Measurements from ENCODE around the gene BTBD9.
A peak's percentile ranks its signal among the peaks of the same experiment; 100 is the strongest.
"Not testable (repeated sequence)": the region's sequence is repeated elsewhere in the genome, so short reads cannot be mapped to it uniquely, and the experiment has no call there.

The BTBD9 gene

DNA sequence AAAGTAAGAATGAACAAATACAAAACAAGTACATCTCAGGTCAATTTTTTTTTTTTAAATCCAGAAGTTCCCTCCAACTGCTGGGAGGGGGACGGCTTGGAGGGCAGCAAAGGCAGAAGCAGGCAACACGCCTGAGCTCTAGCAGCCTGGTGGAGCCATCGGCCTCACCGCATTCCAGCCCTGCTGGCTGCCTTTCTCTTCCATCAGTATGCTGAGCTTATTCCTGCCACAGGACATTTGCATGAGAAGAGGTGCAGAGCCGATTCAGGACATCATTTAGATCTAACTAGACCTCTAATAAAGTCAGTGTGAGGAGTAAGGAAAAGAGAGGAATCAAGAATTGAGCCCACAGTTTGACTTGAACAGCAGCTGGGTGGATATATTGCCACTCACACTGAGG is 501.4 kb downstream of the BTBD9 start:
- Histone ChIP-seq H3K4me3 (ENCODE audit: low read length) (no peak overlapping the region), H3K9ac (ENCODE audit: low read length) (no peak overlapping the region), H3K4me1 (ENCODE audit: control insufficient read depth, low read depth, low read length) (peaks cover 24% of the 10 kb centered on the region)

DNA sequence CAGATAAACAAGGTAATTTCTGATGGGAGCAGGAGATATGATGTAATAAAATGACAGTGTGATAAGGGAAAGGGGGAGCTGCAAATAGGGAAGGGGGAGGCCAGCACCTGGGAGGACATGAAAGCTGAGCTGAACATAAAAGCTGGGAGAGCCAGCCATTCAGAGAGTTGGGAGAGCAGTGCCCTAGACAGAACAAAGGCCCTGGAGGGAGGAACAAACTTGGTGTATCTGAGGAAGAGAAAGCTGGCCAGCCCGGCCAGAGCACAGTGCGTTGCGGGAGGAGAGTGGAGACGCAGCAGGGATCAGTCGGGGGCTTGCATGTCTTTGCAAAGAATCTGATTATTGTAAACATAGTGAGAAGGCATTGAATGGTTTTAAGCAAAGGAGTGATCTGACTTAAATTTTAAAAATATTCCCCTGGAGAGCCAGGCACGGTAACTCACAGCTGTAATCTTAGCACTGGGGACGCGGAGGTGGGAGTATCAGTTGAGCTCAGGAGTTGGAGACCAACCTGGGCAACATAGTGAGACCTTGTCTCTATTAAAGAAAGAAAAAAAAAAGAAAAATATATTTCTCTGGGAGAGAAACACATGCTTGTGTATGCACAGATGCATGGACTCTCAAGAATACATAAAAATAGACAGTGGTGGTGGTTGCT is 502.0 kb downstream of the BTBD9 start:
- Histone ChIP-seq H3K9me3 (ENCODE audit: control insufficient read depth, low read depth, low read length) (no peaks in the 10 kb centered on the region), H3K36me3 (ENCODE audit: control insufficient read depth, low read depth, low read length) (no peaks in the 10 kb centered on the region), H3K9ac (ENCODE audit: low read length) (peak overlapping the region; percentile 26), H3K27me3 (ENCODE audit: control insufficient read depth, insufficient read depth, low read length) (no peaks in the 10 kb centered on the region), H3K4me1 (ENCODE audit: control insufficient read depth, low read depth, low read length) (peaks cover 24% of the 10 kb centered on the region), H3K27ac (ENCODE audit: low read length) (no peak overlapping the region), H3K4me3 (ENCODE audit: low read length) (peak overlapping the region; percentile 18)

More for the DNA sequence above, 501.4 kb downstream of the BTBD9 start:
- H3K27me3 ChIP-seq (ENCODE audit: control insufficient read depth, insufficient read depth, low read length) = no peaks in the 10 kb centered on the region
- H3K27ac ChIP-seq (ENCODE audit: low read length) = no peak overlapping the region
- no peaks in the 10 kb centered on the region for H3K9me3 ChIP-seq (ENCODE audit: control insufficient read depth, low read depth, low read length)
- no peaks in the 10 kb centered on the region for H3K36me3 ChIP-seq (ENCODE audit: control insufficient read depth, low read depth, low read length)

DNA sequence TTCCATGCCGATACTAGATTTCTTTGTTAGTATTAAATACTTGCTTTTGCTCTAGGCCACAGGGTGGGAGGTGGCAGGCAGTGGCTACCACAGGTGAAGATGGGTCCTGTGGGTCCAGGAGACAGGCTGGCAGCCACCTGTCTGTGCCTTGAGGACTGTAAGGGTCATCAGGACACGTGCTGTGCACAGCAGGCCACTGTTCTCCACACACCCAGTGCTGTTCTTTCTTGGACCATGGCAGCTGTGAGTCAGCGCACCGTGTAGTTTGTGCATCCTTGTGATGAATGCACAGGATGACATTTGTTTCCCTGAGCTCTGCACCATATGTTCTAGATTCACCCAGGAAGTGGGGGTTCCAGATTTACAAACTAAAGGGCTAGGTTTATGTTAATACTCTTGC is 503.2 kb downstream of the BTBD9 start:
- H3K9ac ChIP-seq (ENCODE audit: low read length) = no peak overlapping the region
- no peak overlapping the region for H3K4me3 ChIP-seq (ENCODE audit: low read length)
- no peaks in the 10 kb centered on the region for H3K27me3 ChIP-seq (ENCODE audit: control insufficient read depth, insufficient read depth, low read length)
- H3K27ac ChIP-seq (ENCODE audit: low read length) = no peak overlapping the region
- H3K36me3 ChIP-seq (ENCODE audit: control insufficient read depth, low read depth, low read length) = no peaks in the 10 kb centered on the region
- H3K9me3 ChIP-seq (ENCODE audit: control insufficient read depth, low read depth, low read length) = no peaks in the 10 kb centered on the region
- H3K4me1 ChIP-seq (ENCODE audit: control insufficient read depth, low read depth, low read length) = peaks cover 24% of the 10 kb centered on the region

DNA sequence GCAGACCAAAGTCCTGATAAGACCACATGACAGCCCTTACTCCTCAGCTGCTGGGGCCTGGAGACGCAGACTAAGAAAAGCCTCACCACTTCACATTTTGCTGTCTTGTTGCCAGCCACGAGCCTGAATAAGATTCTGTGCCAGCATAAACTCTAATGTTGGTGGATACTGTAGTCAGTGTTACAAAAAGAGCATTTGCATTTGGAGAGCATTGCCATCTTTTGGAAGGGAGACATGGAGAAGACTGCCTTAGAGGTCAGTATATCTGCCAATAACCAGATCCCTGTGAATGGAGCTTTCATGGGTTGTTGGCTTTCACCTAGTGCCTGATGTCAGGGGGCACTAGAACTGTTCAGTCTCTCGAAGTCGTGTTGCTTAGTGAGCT is 505.0 kb downstream of the BTBD9 start:
- Histone ChIP-seq H3K4me1 (ENCODE audit: control insufficient read depth, low read depth, low read length) (peaks cover 24% of the 10 kb centered on the region), H3K9me3 (ENCODE audit: control insufficient read depth, low read depth, low read length) (no peaks in the 10 kb centered on the region), H3K4me3 (ENCODE audit: low read length) (no peak overlapping the region), H3K9ac (ENCODE audit: low read length) (no peak overlapping the region), H3K36me3 (ENCODE audit: control insufficient read depth, low read depth, low read length) (no peaks in the 10 kb centered on the region), H3K27ac (ENCODE audit: low read length) (no peak overlapping the region), H3K27me3 (ENCODE audit: control insufficient read depth, insufficient read depth, low read length) (no peaks in the 10 kb centered on the region)

DNA sequence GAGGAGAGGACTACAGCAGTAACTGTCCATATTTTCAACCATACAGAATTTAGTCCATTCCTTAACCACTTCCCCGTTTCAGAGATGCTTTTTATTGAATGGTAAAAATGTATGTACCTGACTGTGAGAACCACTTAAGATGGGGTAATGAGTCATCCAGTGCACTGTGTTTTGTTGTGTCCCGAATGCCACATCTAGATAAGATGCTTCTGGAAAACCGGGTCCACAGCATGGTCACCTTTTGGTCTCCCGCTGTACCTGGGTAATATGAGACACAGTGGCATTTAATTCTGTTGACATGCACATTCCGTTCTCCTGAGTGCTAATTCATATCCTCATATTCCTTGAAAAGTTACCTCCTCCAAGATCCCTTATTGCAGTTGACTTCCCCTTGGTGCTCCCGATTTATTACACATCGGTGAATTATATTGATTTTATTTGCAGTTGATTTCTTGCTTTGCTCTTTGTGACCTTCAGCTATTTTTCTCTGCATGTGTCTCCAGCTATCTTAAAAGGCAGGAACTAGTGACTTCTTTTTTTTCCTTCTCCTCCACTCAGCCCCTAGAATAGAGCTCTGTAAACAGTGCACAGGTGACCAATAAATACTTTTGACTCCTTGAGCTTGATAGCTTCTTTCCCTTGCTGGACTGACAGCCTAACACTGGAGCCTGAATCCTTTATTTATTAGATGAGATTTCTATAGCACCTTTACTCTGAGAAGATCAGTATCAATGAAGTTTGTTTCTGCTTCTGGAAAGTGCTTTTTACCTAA is 505.6 kb downstream of the BTBD9 start:
- no peak overlapping the region for H3K9ac ChIP-seq (ENCODE audit: low read length)
- no peak overlapping the region for H3K4me3 ChIP-seq (ENCODE audit: low read length)
- H3K9me3 ChIP-seq (ENCODE audit: control insufficient read depth, low read depth, low read length) = no peaks in the 10 kb centered on the region
- H3K27me3 ChIP-seq (ENCODE audit: control insufficient read depth, insufficient read depth, low read length) = no peaks in the 10 kb centered on the region
- H3K4me1 ChIP-seq (ENCODE audit: control insufficient read depth, low read depth, low read length) = peaks cover 22% of the 10 kb centered on the region
- no peaks in the 10 kb centered on the region for H3K36me3 ChIP-seq (ENCODE audit: control insufficient read depth, low read depth, low read length)
- no peak overlapping the region for H3K27ac ChIP-seq (ENCODE audit: low read length)

DNA sequence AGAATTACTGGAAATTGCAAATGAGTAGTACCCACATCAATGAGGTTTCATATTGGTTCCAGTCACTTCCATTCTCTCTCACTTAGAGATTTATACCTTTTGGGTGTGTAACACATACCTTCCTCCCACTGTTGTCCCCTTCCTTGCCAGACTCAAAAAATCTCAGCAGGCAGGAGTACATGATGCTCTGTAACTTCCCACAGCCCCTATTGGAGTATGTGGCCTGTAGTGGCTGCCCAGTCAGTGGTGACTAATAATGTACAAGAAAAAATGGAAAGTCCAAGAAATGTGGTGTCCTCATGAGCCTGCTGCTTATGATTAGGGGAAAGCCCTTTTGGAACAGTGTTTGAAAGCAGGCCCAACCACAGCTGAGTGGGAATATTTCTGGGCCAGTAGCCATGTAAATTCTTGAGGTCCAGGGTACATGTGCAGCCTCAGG is 508.2 kb downstream of the BTBD9 start:
- Histone ChIP-seq H3K9ac (ENCODE audit: low read length) (no peak overlapping the region), H3K9me3 (ENCODE audit: control insufficient read depth, low read depth, low read length) (no peaks in the 10 kb centered on the region), H3K27ac (ENCODE audit: low read length) (no peak overlapping the region), H3K4me3 (ENCODE audit: low read length) (no peak overlapping the region), H3K27me3 (ENCODE audit: control insufficient read depth, insufficient read depth, low read length) (no peaks in the 10 kb centered on the region), H3K36me3 (ENCODE audit: control insufficient read depth, low read depth, low read length) (no peaks in the 10 kb centered on the region), H3K4me1 (ENCODE audit: control insufficient read depth, low read depth, low read length) (no peaks in the 10 kb centered on the region)

DNA sequence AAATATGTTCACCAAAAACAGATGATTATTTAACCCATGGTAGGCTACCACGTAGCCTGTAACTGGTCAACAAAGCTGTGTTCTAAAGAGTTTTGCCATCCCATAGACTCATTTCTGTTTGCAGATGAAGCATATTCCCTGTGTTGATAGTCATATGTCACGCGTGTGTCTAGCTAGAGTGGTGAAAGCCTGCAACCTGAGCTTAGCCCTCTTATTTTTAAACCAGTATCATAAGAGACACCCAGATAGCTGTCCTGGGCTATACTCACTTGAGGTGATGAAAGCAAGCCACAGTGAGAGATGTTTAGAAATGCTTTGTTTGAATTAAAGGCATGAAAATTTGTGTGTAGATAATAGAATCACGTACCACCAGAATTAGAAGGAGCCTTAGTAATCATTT is 512.4 kb downstream of the BTBD9 start:
- Histone ChIP-seq H3K9me3 (ENCODE audit: control insufficient read depth, low read depth, low read length) (no peaks in the 10 kb centered on the region), H3K27ac (ENCODE audit: low read length) (no peak overlapping the region), H3K36me3 (ENCODE audit: control insufficient read depth, low read depth, low read length) (no peaks in the 10 kb centered on the region), H3K9ac (ENCODE audit: low read length) (no peak overlapping the region), H3K27me3 (ENCODE audit: control insufficient read depth, insufficient read depth, low read length) (no peaks in the 10 kb centered on the region), H3K4me3 (ENCODE audit: low read length) (no peak overlapping the region), H3K4me1 (ENCODE audit: control insufficient read depth, low read depth, low read length) (no peaks in the 10 kb centered on the region)

DNA sequence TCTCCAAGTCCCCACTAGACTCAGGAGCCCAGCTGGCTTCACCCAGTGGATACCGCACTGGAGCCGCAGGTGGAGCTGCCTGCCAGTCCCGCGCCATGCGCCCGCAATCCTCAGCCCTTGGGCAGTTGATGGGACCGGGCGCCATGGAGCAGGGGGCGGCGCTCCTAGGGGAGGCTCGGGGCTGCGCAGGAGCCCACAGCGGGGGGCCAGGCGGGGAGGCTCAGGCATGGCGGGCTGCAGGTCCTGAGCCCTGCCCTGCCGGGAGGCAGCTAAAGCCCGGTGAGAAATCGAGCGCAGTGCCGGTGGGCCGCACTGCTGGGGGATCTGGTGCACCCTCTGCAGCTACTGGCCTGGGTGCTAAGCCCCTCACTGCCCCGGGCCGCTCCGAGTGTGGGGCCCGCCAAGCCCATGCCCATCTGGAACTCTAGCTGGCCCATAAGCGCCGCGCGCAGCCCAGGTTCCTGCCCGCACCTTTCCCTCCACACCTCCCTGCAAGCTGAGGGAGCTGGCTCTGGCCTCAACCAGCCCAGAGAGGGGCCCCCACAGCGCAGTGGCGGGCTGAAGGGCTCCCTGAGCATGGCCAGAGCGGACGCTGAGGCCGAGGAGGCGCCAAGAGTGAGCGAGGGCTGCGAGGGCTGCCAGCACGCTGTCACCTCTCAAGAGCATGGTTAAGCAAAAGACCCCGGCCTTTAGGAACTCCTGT is 515.4 kb downstream of the BTBD9 start:
- H3K9ac ChIP-seq (ENCODE audit: low read length); H3K4me3 ChIP-seq (ENCODE audit: low read length); H3K27me3 ChIP-seq (ENCODE audit: control insufficient read depth, insufficient read depth, low read length); H3K9me3 ChIP-seq (ENCODE audit: control insufficient read depth, low read depth, low read length); H3K36me3 ChIP-seq (ENCODE audit: control insufficient read depth, low read depth, low read length); H3K27ac ChIP-seq (ENCODE audit: low read length); H3K4me1 ChIP-seq (ENCODE audit: control insufficient read depth, low read depth, low read length): not testable (repeated sequence)

DNA sequence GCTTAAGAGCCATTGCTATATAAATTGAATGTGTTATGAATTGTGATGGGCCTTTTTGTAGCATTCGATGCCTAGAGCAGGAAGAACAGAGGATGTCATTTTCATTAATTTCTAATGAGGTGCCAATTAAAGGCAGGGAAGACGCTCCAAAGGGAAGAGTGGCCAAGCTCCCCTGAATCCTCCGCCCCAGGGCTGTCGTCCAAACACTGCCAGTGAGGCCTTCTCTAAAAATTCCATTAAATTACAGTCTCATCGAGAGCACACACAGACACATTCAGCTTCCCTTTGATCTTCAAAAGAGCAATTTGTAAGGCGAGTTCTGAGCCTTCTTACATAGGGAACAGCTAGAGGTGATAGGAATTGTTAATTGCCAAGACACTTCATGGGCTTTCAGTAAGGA is 520.2 kb downstream of the BTBD9 start:
- Histone ChIP-seq H3K4me3 (ENCODE audit: low read length) (no peak overlapping the region), H3K27ac (ENCODE audit: low read length) (no peak overlapping the region), H3K9ac (ENCODE audit: low read length) (no peak overlapping the region), H3K4me1 (ENCODE audit: control insufficient read depth, low read depth, low read length) (peaks cover 8% of the 10 kb centered on the region), H3K36me3 (ENCODE audit: control insufficient read depth, low read depth, low read length) (no peaks in the 10 kb centered on the region), H3K9me3 (ENCODE audit: control insufficient read depth, low read depth, low read length) (no peaks in the 10 kb centered on the region), H3K27me3 (ENCODE audit: control insufficient read depth, insufficient read depth, low read length) (no peaks in the 10 kb centered on the region)

DNA sequence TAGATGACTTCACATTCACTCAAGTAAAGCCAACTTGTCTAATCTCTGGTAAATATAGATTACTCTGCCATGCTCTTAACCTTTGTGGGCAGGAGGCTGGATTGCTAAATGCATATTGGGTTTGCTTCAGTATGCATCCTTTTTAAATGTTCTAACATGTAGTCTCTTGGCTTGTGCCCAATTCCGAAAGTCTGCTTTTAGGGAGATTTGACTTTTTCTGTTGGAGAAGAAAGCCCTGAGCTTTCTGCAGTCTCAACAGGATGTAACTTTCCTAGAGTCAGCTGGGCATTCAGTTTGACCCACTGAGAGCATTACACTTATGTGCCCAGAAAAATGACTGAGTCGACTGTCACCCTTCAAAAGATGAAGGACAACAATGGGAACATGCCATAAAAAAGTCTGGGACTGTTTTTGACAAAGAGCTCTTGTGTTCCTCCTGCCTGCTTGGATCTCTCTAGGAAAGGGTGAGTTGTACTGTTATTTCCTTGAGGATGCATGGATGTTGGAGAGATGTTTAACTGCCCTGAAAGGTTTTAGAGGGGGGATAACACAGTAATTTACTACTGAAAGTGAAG is 520.9 kb downstream of the BTBD9 start:
- no peak overlapping the region for H3K4me3 ChIP-seq (ENCODE audit: low read length)
- no peaks in the 10 kb centered on the region for H3K9me3 ChIP-seq (ENCODE audit: control insufficient read depth, low read depth, low read length)
- no peaks in the 10 kb centered on the region for H3K27me3 ChIP-seq (ENCODE audit: control insufficient read depth, insufficient read depth, low read length)
- H3K27ac ChIP-seq (ENCODE audit: low read length) = no peak overlapping the region
- no peak overlapping the region for H3K9ac ChIP-seq (ENCODE audit: low read length)
- H3K36me3 ChIP-seq (ENCODE audit: control insufficient read depth, low read depth, low read length) = no peaks in the 10 kb centered on the region
- H3K4me1 ChIP-seq (ENCODE audit: control insufficient read depth, low read depth, low read length) = peaks cover 8% of the 10 kb centered on the region
